ENCODE measurements around the gene DNASE1L1.

DNA sequence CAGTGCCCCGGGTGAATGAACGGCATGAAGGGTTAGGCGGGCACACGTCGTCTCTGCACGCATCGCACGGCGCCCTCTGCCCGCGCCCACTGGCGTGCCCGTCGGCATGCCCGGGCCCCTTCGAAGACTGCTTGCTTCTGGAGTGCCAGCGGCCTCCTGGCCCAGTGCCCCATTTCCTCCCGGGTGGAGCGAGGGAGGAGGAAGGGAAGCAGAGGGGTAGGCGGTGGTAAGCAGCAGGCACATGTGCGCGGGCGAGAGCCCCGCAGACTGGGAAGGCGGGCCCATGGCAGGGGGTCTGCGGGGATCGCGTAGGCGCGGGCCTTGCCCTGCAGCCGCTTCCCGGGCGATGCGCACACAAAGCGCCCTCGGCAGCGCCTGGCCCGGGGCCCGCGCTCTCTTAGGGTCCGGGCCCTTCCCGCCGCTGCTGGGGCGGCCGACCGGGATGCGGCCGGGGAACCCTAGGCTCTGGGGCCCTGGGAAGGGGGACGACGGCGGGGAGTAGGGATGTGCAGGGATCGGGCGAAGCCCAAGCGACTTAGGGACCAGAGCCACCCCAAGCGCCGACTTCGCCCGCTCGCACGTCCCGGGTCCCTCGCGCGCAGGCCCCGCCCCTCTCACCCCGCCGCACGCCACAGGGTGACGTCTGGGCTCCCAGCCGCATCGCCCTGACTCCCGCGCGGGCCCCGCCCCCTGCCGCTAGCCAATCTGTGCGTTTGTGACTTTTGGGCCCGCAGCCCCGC lies 30.8 kb downstream of the DNASE1L1 start:
- TF ChIP-seq, protein P1, sequence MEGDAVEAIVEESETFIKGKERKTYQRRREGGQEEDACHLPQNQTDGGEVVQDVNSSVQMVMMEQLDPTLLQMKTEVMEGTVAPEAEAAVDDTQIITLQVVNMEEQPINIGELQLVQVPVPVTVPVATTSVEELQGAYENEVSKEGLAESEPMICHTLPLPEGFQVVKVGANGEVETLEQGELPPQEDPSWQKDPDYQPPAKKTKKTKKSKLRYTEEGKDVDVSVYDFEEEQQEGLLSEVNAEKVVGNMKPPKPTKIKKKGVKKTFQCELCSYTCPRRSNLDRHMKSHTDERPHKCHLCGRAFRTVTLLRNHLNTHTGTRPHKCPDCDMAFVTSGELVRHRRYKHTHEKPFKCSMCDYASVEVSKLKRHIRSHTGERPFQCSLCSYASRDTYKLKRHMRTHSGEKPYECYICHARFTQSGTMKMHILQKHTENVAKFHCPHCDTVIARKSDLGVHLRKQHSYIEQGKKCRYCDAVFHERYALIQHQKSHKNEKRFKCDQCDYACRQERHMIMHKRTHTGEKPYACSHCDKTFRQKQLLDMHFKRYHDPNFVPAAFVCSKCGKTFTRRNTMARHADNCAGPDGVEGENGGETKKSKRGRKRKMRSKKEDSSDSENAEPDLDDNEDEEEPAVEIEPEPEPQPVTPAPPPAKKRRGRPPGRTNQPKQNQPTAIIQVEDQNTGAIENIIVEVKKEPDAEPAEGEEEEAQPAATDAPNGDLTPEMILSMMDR (IDR thresholded peaks at IDR 0.05; ENCODE audit: low read length): peak; percentile 6; the same call in 1 of the 2 replicates
- no peak for TF ChIP-seq EZH2 (IDR thresholded peaks at IDR 0.05; ENCODE audit: borderline replicate concordance, low read length)

All from OCI-LY1 (cell line).